HepG2 (cell line): ENCODE data around the gene CTDP1. TPM values are rescaled to one million over a fixed set of nuclear protein-coding genes. Genes with fewer than 3 reads are reported as not detected.

Source experiments
- ATAC-seq: fragments of 200-7000 bp; cut with Tn5 transposase; 3 replicates; pipeline ENCODE4 v1.9.1; 2020; ENCODE audit warnings: mild to moderate bottlenecking, moderate library complexity
- BruUV-seq: library from RNA; stranded (reverse); fragments of 400-500 nt; replicated peaks from 2 replicates; lab custom pipeline; 2021; lab: Mats Ljungman, UMichigan
- CTCF ChIA-PET: fragments of 300-600 bp; formaldehyde crosslinking; extraction: SDS; loops from one replicate; lab custom pipeline; 2021; ENCODE audit warnings: low total read pairs, inconsistent platforms, low intra/inter-chr PET ratio; lab: Yijun Ruan, JAX
- POLR2A ChIA-PET: fragments of 350-600 bp; sonication (Branson Sonifier 250); formaldehyde crosslinking; loops from one replicate; lab custom pipeline; 2020; ENCODE audit warnings: antibody characterized with exemption, inconsistent platforms; lab: Yijun Ruan, JAX
- DNase-seq: peaks from one replicate; pipeline ENCODE4 v3.0.0-alpha.2; 2015; ENCODE audit warnings: low spot score
- FAIRE-seq: peaks from 3 replicates; lab custom pipeline; 2011; peaks lifted over from hg19 to GRCh38; lab: Jason Lieb, UNC
- H2AFZ ChIP-seq: one replicate; pipeline ENCODE4 v1.6.1; 2011; ENCODE audit warnings: low read length, inconsistent platforms
- H3K27ac ChIP-seq: fragments of 300-600 bp; 3 replicates; pipeline ENCODE4 v1.8.0; 2011; ENCODE audit warnings: mixed run types, mild to moderate bottlenecking, mixed read lengths, low read length, inconsistent platforms; ENCODE audit not compliant: insufficient read depth; ENCODE audit errors: extremely low read length
- H3K27me3 ChIP-seq, 2 experiments: fragments of 200-600 bp in 1 of 2; 2 replicates in 1 of 2; 3 replicates in 1 of 2; pipeline versions ENCODE4 v1.6.0 to v1.8.0; 2011; ENCODE audit warnings: low read length in 2 of 2, mild to moderate bottlenecking in 2 of 2, moderate library complexity in 2 of 2, inconsistent platforms in 1 of 2; ENCODE audit not compliant: insufficient read depth in 2 of 2, control insufficient read depth in 1 of 2
- H3K36me3 ChIP-seq, 2 experiments: fragments of 200-600 bp in 1 of 2; replicated peaks in 1 of 2; 2 replicates in 1 of 2; 3 replicates in 1 of 2; pipeline versions ENCODE4 v1.5.1 to v1.8.0; 2011; ENCODE audit warnings: low read length in 2 of 2, inconsistent platforms in 1 of 2; ENCODE audit not compliant: insufficient read depth in 2 of 2, control insufficient read depth in 1 of 2
- H3K4me1 ChIP-seq: 2 replicates; pipeline ENCODE4 v1.5.1; 2012; ENCODE audit warnings: low read length, inconsistent platforms; ENCODE audit not compliant: insufficient read depth
- H3K4me2 ChIP-seq: 2 replicates; pipeline ENCODE4 v1.6.0; 2011; ENCODE audit warnings: low read depth, low read length, inconsistent platforms
- H3K4me3 ChIP-seq, 3 experiments: fragments of 200-600 bp in 1 of 3; sonication (generic), shearing (Covaris generic) in 1 of 3; replicated peaks in 1 of 3; 2 replicates each; pipeline ENCODE4 v1.5.1; 2011 to 2016; ENCODE audit warnings: low read length in 3 of 3, inconsistent platforms in 2 of 3, low read depth in 2 of 3, mild to moderate bottlenecking in 2 of 3, control low read depth in 1 of 3, mixed read lengths in 1 of 3; ENCODE audit not compliant: insufficient read depth in 1 of 3
- H3K79me2 ChIP-seq: one replicate; pipeline ENCODE4 v1.6.1; 2011; ENCODE audit warnings: low read length, inconsistent platforms; ENCODE audit not compliant: insufficient read depth
- H3K9ac ChIP-seq: 2 replicates; pipeline ENCODE4 v1.6.0; 2011; ENCODE audit warnings: mild to moderate bottlenecking, low read depth, low read length, inconsistent platforms; ENCODE audit not compliant: insufficient read depth
- H3K9me3 ChIP-seq: 2 replicates; pipeline ENCODE4 v1.5.1; 2012; ENCODE audit warnings: mild to moderate bottlenecking, low read length
- H4K20me1 ChIP-seq: 2 replicates; pipeline ENCODE4 v1.6.0; 2011; ENCODE audit warnings: inconsistent platforms, mild to moderate bottlenecking, low read length, moderate library complexity; ENCODE audit not compliant: insufficient read depth
- CBX5 ChIP-seq: sonication (generic); formaldehyde crosslinking; IDR thresholded peaks from 2 replicates; pipeline ENCODE4 v1.4.0; 2020; ENCODE audit warnings: missing genetic modification reagents, borderline replicate concordance
- ERF ChIP-seq: IDR thresholded peaks from 2 replicates; pipeline ENCODE4 v1.6.1; 2018; ENCODE audit warnings: missing biosample characterization, missing genetic modification reagents
- FOSL1 ChIP-seq: sonication (generic); formaldehyde crosslinking; IDR thresholded peaks from 2 replicates; pipeline ENCODE4 v1.9.0; 2021; ENCODE audit warnings: missing genetic modification reagents, borderline replicate concordance
- MAF1 ChIP-seq: sonication (generic); formaldehyde crosslinking; IDR thresholded peaks from 2 replicates; pipeline ENCODE4 v1.5.0; 2020; ENCODE audit warnings: missing genetic modification reagents, borderline replicate concordance
- RXRB ChIP-seq: IDR thresholded peaks from 2 replicates; pipeline ENCODE4 v1.6.1; 2016; ENCODE audit warnings: borderline replicate concordance, missing genetic modification reagents, missing compliant biosample characterization
- SALL2 ChIP-seq: sonication (generic); formaldehyde crosslinking; IDR thresholded peaks from 2 replicates; pipeline ENCODE4 v1.8.1; 2023; ENCODE audit warnings: mild to moderate bottlenecking, missing genetic modification reagents, inconsistent platforms
- SAP130 ChIP-seq: IDR thresholded peaks from 2 replicates; pipeline ENCODE4 v1.6.1; 2016; ENCODE audit warnings: low read depth
- TEF ChIP-seq: sonication (generic); formaldehyde crosslinking; IDR thresholded peaks from 2 replicates; pipeline ENCODE4 v1.5.0; 2020; ENCODE audit warnings: missing genetic modification reagents
- ZNF253 ChIP-seq: sonication (generic); formaldehyde crosslinking; IDR thresholded peaks from 2 replicates; pipeline ENCODE4 v1.8.0; 2022; ENCODE audit warnings: mild to moderate bottlenecking, missing genetic modification reagents, borderline replicate concordance
- ZNF496 ChIP-seq: sonication (generic); formaldehyde crosslinking; IDR thresholded peaks from 2 replicates; pipeline ENCODE4 v1.8.1; 2023; ENCODE audit warnings: mild to moderate bottlenecking, moderate library complexity, missing genetic modification reagents; ENCODE audit not compliant: insufficient replicate concordance
- ZNF567 ChIP-seq: sonication (generic); formaldehyde crosslinking; IDR thresholded peaks from 2 replicates; pipeline ENCODE4 v1.8.1; 2023; ENCODE audit warnings: mild to moderate bottlenecking, missing genetic modification reagents, borderline replicate concordance
- whole genome bisulfite sequencing: methylation state at CpG from one replicate; pipeline ENCODE4 v1.1.6; 2017; ENCODE audit warnings: low lambda C conversion rate; 5-methylcytosine and 5-hydroxymethylcytosine counted together
- in situ Hi-C: cut with HindIII; loops from 2 replicates; pipeline ENCODE4 v1.10.0; 2017; ENCODE audit warnings: low pct_unique_long_range_greater_than_20kb; ENCODE audit not compliant: extremely low pct_ligation_motif_present
- intact Hi-C: fragments of 100-400 bp; cut with micrococcal nuclease; formaldehyde crosslinking; loops from one replicate; pipeline ENCODE4 v1.10.0; 2022; ENCODE audit not compliant: unreplicated experiment
- polyA plus RNA-seq, 8 experiments: library from polyadenylated mRNA; depleted of rRNA in 3 of 8; stranded (reverse) in 7 of 8; unstranded in 1 of 8; fragments of >200 nt; fragmentation: Illumina TruSeq in 4 of 8; extraction: Trizol in 4 of 8; gene quantifications; 2 replicates each; pipeline versions ENCODE4 v1.2.1 to v1.2.3, GENCODE V29; 2011 to 2016; ENCODE audit warnings: low read depth in 4 of 8, missing spikeins in 1 of 8, mixed read lengths in 1 of 8; ENCODE audit not compliant: insufficient read depth in 1 of 8
- total RNA-seq, 5 experiments: library from RNA; depleted of rRNA; stranded (reverse); fragments of >200 nt; fragmentation: Illumina TruSeq; extraction: Trizol; gene quantifications; 2 replicates each; pipeline ENCODE4 v1.2.3, GENCODE V29; 2016; ENCODE audit warnings: low read depth in 1 of 5
- TF ChIP-seq, protein P1 (sequence below): sonication (generic); formaldehyde crosslinking; IDR thresholded peaks from 2 replicates; pipeline ENCODE4 v1.4.0; 2020; ENCODE audit warnings: mild to moderate bottlenecking, low read depth, missing genetic modification reagents

Gene CTDP1
- total and polyA plus RNA-seq, 2 of the 13 experiments (the other 11 are each of a cell fraction or from before 2014, with no cell fraction given): 6.9 to 11.0 TPM

DNA sequence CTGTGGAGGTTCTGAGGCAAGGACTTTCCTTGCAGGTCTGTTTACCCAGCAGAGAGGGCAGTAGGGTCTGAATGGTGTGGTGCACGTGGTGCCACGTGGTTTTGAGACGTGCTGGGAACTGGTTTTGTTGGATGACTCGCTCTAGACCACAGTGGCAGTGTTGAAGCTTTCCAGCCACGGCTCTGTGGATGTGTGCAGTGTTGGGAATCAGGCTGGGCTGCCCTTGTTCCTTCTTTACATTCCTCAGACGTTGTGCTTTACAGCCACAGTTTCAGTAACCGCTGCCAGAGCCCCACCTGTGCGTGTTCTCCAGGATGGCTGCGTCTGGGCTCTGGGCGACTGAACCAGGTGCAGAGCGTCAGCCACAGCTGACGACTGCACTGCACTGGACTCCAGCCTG, 8.2 kb downstream of the CTDP1 start:
- H3K9ac ChIP-seq: no peak overlapping the region
- no peak for DNase-seq
- peaks cover 12% of the 10 kb centered on the region; the same call in 1 of the 2 replicates for H4K20me1 ChIP-seq
- no peak overlapping the region for H3K4me2 ChIP-seq
- 95% methylated on average over 11 of the region's 12 CpGs for WGBS
- H3K36me3 ChIP-seq: peaks cover 1 to 2% of the 10 kb centered on the region in 2 experiments; a peak in 2 of 5 replicates
- in situ Hi-C loops (no loop called here), intact Hi-C loops (no loop called here)
- no peak overlapping the region for H2AFZ ChIP-seq
- no peak overlapping the region for H3K27ac ChIP-seq
- H3K4me1 ChIP-seq: peaks cover 7% of the 10 kb centered on the region; the same call in 1 of the 2 replicates
- H3K9me3 ChIP-seq: no peaks in the 10 kb centered on the region
- ChIA-PET CTCF (no interaction called here), POLR2A (no interaction called here)
- TF ChIP-seq SALL2 (CRISPR knock-in tag): no peak
- TF ChIP-seq ZNF496 (CRISPR knock-in tag): no peak
- TF ChIP-seq ERF (CRISPR knock-in tag): no peak
- TF ChIP-seq MAF1: no peak
- TF ChIP-seq FOSL1 (CRISPR knock-in tag): no peak
- no peak for TF ChIP-seq TEF (CRISPR knock-in tag)
- no peak for TF ChIP-seq ZNF253
- no peak for TF ChIP-seq SAP130
- TF ChIP-seq RXRB (CRISPR knock-in tag): no peak
- TF ChIP-seq, protein P1, sequence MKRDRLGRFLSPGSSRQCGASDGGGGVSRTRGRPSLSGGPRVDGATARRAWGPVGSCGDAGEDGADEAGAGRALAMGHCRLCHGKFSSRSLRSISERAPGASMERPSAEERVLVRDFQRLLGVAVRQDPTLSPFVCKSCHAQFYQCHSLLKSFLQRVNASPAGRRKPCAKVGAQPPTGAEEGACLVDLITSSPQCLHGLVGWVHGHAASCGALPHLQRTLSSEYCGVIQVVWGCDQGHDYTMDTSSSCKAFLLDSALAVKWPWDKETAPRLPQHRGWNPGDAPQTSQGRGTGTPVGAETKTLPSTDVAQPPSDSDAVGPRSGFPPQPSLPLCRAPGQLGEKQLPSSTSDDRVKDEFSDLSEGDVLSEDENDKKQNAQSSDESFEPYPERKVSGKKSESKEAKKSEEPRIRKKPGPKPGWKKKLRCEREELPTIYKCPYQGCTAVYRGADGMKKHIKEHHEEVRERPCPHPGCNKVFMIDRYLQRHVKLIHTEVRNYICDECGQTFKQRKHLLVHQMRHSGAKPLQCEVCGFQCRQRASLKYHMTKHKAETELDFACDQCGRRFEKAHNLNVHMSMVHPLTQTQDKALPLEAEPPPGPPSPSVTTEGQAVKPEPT (CRISPR knock-in tag): no peak
- no peak for TF ChIP-seq CBX5 (CRISPR knock-in tag)
- TF ChIP-seq ZNF567 (CRISPR knock-in tag): no peak
- ATAC-seq: no peak
- H3K4me3 ChIP-seq: no peak overlapping the region
- FAIRE-seq: no peak
- no peaks in the 10 kb centered on the region for H3K27me3 ChIP-seq
- H3K79me2 ChIP-seq: peaks cover 63% of the 10 kb centered on the region
- no TSS peak for BruUV-seq
